MCF 10A (cell line): ENCODE measurements around the gene TSPYL4. TPM values are rescaled to one million over a fixed set of nuclear protein-coding genes. Genes with fewer than 3 reads are reported as not detected.

Experiments used
- BruUV-seq: library from RNA; stranded (reverse); fragments of 400-500 nt; replicated peaks from 2 replicates; lab custom pipeline; 2021; lab: Mats Ljungman, UMichigan
- CTCF ChIA-PET: fragments of 300-600 bp; sonication (Branson Sonifier 250); formaldehyde crosslinking; extraction: SDS; loops from one replicate; lab custom pipeline; 2021; ENCODE audit warnings: antibody characterized with exemption, inconsistent platforms; lab: Yijun Ruan, JAX
- POLR2A ChIA-PET: fragments of 300-600, 350-650 bp; sonication (Branson Sonifier 250); formaldehyde crosslinking; extraction: SDS; loops from one replicate; lab custom pipeline; 2020; ENCODE audit warnings: antibody characterized with exemption, inconsistent platforms; lab: Yijun Ruan, JAX
- DNase-seq: peaks from one replicate; pipeline ENCODE4 v3.0.0-alpha.2; 2018; ENCODE audit not compliant: unreplicated experiment
- H3K27ac Mint-ChIP-seq: one replicate; pipeline ENCODE4 v1.8.0; 2022; ENCODE audit warnings: mild to moderate bottlenecking, low read depth, mixed read lengths; ENCODE audit not compliant: unreplicated experiment
- H3K27me3 Mint-ChIP-seq: one replicate; pipeline ENCODE4 v1.8.0; 2022; ENCODE audit warnings: mixed read lengths; ENCODE audit not compliant: insufficient read depth, unreplicated experiment
- H3K36me3 Mint-ChIP-seq: one replicate; pipeline ENCODE4 v1.8.0; 2022; ENCODE audit warnings: mild to moderate bottlenecking, moderate library complexity, mixed read lengths; ENCODE audit not compliant: insufficient read depth, unreplicated experiment
- H3K4me1 Mint-ChIP-seq: one replicate; pipeline ENCODE4 v1.8.0; 2022; ENCODE audit warnings: mixed read lengths; ENCODE audit not compliant: insufficient read depth, unreplicated experiment
- H3K4me3 Mint-ChIP-seq: one replicate; pipeline ENCODE4 v1.8.0; 2022; ENCODE audit warnings: mild to moderate bottlenecking, moderate library complexity, mixed read lengths; ENCODE audit not compliant: unreplicated experiment
- H3K9me3 Mint-ChIP-seq: one replicate; pipeline ENCODE4 v1.8.0; 2022; ENCODE audit warnings: mixed read lengths; ENCODE audit not compliant: unreplicated experiment
- intact Hi-C: fragments of 100-400 bp; cut with micrococcal nuclease; formaldehyde crosslinking; loops from 2 replicates; pipeline ENCODE4 v1.14.1; 2022
- total RNA-seq: library from RNA; stranded (reverse); gene quantifications from 2 replicates; pipeline ENCODE4 v1.2.3, GENCODE V29; 2022
- TF ChIP-seq, protein P1 (sequence below): fragments of 200-600 bp; IDR thresholded peaks from one replicate; pipeline ENCODE4 v1.8.0; 2022; ENCODE audit warnings: antibody characterized with exemption, mild to moderate bottlenecking; ENCODE audit not compliant: unreplicated experiment

TSPYL4 gene
- total RNA-seq, 1 experiment from 2014 or later = 9.1 TPM

DNA sequence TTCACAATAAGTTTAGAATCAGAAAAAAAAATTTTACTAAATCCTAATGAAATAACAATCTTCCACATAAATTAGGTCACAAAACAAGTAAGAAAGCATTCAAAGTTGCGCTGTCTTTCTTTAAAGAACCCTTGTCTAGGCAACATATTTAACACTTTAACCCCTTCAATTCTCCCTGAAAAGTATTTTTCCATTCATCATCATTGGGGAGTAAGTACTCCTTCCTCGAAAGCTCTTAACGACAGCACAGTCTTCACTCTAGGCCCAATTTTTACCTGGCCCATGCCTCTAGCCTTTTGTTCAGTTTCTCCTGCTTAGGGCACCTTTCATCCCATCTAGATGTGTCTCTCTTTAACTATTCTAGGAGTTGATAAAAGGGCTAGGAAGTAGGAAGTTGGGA, 23.2 kb upstream of the TSPYL4 start:
- Mint-ChIP-seq H3K27me3 (no peaks in the 10 kb centered on the region), H3K4me1 (peaks cover 33% of the 10 kb centered on the region), H3K27ac (peak overlapping the region; percentile 85), H3K9me3 (no peaks in the 10 kb centered on the region), H3K4me3 (peak overlapping the region; percentile 86), H3K36me3 (peaks cover 71% of the 10 kb centered on the region)
- ChIA-PET POLR2A (interaction anchor here (0.7 to 5.4 kb wide), 11 partner anchors 8 to 368 kb away, joined by 3 to 135 read pairs (median 38); partner anchors contain the start of genes DSE, RWDD1 and TSPYL4), CTCF (interaction anchor here (0.9 to 5.4 kb wide), 8 partner anchors 8 to 283 kb away, joined by 3 to 60 read pairs (median 7); partner anchors contain the start of gene TSPYL4)
- intact Hi-C loops = no loop called here
- BruUV-seq = no TSS peak
- no peak for DNase-seq
- TF ChIP-seq, protein P1, sequence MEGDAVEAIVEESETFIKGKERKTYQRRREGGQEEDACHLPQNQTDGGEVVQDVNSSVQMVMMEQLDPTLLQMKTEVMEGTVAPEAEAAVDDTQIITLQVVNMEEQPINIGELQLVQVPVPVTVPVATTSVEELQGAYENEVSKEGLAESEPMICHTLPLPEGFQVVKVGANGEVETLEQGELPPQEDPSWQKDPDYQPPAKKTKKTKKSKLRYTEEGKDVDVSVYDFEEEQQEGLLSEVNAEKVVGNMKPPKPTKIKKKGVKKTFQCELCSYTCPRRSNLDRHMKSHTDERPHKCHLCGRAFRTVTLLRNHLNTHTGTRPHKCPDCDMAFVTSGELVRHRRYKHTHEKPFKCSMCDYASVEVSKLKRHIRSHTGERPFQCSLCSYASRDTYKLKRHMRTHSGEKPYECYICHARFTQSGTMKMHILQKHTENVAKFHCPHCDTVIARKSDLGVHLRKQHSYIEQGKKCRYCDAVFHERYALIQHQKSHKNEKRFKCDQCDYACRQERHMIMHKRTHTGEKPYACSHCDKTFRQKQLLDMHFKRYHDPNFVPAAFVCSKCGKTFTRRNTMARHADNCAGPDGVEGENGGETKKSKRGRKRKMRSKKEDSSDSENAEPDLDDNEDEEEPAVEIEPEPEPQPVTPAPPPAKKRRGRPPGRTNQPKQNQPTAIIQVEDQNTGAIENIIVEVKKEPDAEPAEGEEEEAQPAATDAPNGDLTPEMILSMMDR = no peak

DNA sequence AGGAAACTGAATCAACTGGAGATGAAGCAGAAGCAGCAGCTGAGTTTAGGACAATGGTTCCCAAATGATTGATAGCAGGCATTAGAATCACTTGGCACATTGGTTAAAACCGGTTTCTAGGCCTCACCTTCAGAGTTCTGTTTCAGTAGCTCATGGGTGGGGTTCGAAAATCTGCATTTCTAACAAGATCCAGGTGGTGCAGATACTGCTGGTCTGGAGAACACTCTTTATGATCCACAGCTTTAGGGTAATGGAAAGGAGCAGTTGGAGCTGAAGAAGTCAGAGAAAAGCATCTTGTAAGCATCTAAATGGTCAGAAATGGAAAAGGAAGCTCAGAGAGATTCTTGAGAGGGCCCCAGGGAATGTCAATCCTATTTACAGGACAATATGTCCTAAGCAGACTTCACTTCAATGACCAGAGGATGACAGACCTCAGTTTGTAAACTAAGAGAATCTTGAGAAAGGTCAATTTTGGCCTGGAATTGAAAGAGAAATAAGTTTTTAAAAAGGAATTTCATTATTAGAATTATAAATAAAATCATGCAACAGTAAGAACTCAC, 17.4 kb upstream of the TSPYL4 start:
- H3K4me3 Mint-ChIP-seq = no peak overlapping the region
- CTCF ChIA-PET = interaction anchor here (0.7 to 10.5 kb wide), 11 partner anchors 8 to 345 kb away, joined by 3 to 155 read pairs (median 7); partner anchors contain the start of genes CALHM5, RSPH4A and TSPYL1
- peaks cover 57% of the 10 kb centered on the region for H3K36me3 Mint-ChIP-seq
- H3K27ac Mint-ChIP-seq = no peak overlapping the region
- BruUV-seq = no TSS peak
- DNase-seq = no peak
- POLR2A ChIA-PET = interaction anchor here (0.9 to 5.8 kb wide), 3 partner anchors 8 to 300 kb away, joined by 4 to 103 read pairs (median 19); partner anchors contain the start of genes RWDD1, TSPYL1 and TSPYL4
- no peaks in the 10 kb centered on the region for H3K9me3 Mint-ChIP-seq
- TF ChIP-seq, protein P1 = no peak
- no peaks in the 10 kb centered on the region for H3K27me3 Mint-ChIP-seq
- H3K4me1 Mint-ChIP-seq = peaks cover 16% of the 10 kb centered on the region
- intact Hi-C loops = no loop called here

- H3K4me3 Mint-ChIP-seq = no peak overlapping the region
- H3K27ac Mint-ChIP-seq = peak overlapping the region; percentile 49
- H3K9me3 Mint-ChIP-seq = no peaks in the 10 kb centered on the region
- intact Hi-C loops = loop anchor here (1.0 to 5.0 kb wide), 5 partner anchors 51 to 384 kb away; no protein-coding TSS in a partner anchor
- H3K4me1 Mint-ChIP-seq = peaks cover 17% of the 10 kb centered on the region
- POLR2A ChIA-PET = interaction anchor here (0.7 to 5.8 kb wide), 13 partner anchors 10 to 302 kb away, joined by 3 to 103 read pairs (median 4); partner anchors contain the start of genes RWDD1, TSPYL1 and TSPYL4
- TF ChIP-seq, protein P1 = peak; percentile 80
- H3K36me3 Mint-ChIP-seq = peaks cover 32% of the 10 kb centered on the region
- no TSS peak for BruUV-seq
- no peaks in the 10 kb centered on the region for H3K27me3 Mint-ChIP-seq
- peak; percentile 82 for DNase-seq
- CTCF ChIA-PET = interaction anchor here (0.6 to 10.5 kb wide), 78 partner anchors 10 to 1692 kb away, joined by 3 to 155 read pairs (median 4); partner anchors contain the start of genes CALHM4, CALHM5, DSE and RWDD1
Measured at GRCh38 chr6:116268589-116269293, 14.9 kb upstream of the TSPYL4 start.
